Hematopoietic multipotent progenitor cell (in vitro differentiated cells): ENCODE data around the gene CCDC24. TPM values are rescaled to one million over a fixed set of nuclear protein-coding genes. Genes with fewer than 3 reads are reported as not detected.

ENCODE experiments used
- DNase-seq, 3 donors: peaks; one replicate each; pipeline ENCODE4 v3.0.0-alpha.2; 2011 to 2015; ENCODE audit warnings: low read depth in 2 of 3, low spot score in 2 of 3
- total RNA-seq: library from RNA; depleted of rRNA; stranded (reverse); fragments of >200 nt; gene quantifications from one replicate; pipeline ENCODE4 v1.2.3, GENCODE V29; 2012

The CCDC24 gene
- total RNA-seq, 1 donor = 4.6 TPM

DNA sequence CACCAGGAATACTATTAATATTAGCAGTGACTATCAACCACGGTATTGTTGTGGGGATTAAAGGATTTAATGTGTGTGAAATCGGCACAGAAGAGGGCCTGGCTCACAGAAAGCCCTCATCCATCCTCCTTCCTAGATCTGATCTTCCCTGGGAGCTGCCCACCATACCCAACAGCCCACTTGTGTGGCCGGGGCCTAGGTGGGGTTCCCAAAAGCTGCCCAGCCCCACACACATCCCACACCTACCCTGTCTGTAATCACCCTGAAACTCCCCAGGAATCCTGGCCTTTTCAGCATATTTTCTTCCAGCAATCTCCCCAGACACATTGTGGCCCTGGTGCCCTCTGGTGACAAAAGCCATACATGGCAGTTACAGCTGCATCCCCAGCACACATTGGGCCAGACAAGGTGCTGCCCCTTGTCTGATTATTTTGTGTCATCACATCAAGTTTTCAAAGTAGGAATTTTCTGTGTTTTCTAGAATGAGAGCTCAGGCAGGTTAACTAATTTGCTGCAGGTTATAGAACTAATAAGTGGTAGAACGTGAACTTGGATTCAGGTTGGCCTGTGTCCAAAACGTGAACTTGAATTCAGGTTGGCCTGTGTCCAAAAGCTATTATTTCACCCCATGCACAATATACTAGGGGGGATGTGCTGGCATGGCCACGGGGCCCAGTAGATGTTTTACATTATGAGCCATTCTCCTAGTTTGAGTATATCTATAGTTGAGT, 45.2 kb downstream of the CCDC24 start:
- peak in 2 of 3 donors; percentile 69 to 86 for DNase-seq

DNA sequence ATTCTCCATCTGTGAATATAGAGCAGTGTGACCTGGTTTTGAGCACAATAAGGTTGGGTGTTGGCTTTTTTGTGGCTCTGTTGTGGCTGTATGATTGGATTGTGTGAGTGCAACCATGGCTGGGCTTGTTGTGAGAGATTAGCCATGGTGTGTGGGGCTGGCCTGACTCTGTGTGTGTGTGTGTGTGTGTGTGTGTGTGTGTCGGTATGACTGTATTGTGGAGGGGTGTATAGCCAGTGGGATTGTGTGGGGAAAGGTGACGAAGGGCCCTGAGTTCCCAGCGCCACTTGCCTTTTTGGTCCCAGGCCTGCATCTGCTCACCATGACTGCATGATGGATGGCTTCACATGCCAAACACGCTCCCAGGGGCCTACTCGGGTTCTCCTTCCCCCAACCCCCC, 45.8 kb downstream of the CCDC24 start:
- no peak for DNase-seq

DNA sequence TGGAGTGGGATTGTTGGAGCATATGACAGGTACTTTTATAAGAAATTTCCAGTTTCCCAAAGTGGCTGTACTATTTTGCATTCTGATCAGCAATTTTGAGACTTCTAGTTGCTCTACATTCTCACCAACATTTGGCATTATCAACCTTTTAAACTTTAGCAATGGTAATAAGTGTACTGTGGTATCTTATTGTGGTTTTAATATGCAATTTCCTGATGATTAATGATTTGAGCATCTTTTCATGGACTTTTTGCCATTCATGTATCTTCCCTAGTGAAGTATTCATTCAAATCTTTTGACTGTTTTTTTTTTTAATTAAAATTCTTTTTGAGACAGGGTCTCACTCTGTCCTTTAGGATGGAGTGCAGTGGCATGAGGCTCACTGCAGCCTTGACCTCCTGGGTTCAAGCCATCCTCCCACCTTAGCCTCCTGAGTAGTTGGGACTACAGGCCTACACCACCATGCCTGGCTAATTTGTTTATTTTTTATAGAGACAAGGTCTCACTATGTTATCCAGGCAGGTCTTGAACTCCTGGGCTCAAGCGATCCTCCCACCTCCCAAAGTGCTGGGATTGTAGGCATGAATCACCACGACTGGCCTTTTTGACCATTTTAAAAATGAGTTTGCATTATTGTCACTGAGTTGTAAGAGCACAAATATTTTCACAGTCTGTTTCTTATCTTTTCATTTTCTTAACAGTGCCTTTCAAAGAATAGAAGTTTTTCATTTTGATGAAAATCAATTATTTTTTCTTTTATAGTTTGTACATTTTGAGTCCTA, 47.7 kb downstream of the CCDC24 start:
- no peak for DNase-seq

DNA sequence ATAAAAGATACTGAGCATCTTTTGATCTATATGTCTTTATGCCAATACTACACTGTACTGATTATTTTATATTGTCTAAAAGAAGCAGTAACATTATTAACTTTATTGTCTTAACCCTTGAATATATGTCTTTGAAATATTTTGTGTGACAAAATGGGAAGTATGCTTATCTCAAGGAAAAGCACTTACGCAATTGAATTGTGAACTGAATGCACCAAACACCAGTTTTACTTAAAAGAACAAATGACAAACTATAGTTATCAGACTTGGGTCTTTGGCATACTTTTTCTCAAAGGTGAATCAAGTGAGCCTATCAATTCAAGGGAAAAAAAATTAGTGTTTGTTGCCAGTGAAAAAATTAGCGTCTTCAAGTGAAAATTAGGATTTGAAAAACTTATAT, 49.0 kb downstream of the CCDC24 start:
- DNase-seq = no peak

DNA sequence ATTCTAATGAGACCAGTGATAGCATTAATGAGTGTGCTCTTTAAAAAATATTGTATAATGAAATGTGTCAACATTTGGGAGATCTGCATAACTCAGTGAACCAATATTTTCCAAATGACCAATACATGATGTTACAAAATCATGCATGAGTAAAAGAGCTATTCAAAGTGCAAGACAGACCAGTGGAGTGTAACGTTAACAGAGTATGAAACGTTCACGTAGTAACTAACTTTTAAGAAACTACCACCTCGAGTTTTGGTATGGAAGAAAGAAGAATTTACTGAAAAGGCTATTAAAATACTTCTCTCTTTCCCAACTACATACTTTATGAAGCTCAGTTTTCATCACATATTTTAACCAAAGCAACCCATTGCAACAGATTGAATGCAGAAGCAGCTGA, 49.4 kb downstream of the CCDC24 start:
- no peak for DNase-seq

DNA sequence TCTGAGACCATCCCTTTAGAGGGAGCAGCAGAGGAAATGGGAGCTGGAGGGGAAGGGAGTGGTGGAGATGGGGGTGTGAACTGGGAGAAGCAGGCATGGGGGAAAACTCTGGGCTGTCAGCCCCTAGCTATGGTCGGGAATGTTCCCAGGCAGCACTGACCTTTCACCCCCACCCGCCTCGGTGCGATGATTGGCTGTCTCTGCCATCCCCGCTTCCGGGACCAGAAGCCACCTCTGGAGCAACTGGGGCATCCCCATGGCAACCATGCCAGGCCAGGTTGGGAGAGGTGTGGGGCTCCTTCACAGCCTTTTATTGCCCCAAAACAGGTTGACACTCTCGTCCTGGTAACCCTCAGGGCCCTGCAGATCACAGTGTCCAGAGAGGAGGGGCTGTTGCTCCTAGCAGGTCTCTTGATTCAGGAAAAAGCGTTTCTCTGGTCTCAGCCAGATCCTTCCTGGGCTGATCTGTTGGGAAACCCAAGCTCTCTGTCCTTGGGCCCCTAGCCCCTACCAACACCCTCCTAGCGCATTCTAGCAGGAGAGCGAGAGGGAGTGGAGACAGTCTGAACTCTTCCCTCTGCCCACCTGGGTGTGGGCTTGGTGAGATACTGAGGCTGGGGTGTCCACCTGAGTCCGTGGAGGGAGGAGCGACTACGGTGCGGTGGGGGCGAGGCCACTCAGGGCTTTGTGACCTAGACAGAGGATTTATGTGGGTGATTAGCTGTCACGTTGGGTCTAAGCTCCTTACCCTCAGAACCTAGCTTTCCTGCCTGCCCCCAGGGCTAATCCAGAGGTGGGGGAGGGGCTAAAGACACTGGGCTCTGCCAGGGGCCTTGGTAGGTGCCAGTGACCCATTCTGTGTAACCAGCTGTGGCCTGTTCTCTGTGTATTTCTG, 52.0 kb downstream of the CCDC24 start:
- no peak for DNase-seq

DNA sequence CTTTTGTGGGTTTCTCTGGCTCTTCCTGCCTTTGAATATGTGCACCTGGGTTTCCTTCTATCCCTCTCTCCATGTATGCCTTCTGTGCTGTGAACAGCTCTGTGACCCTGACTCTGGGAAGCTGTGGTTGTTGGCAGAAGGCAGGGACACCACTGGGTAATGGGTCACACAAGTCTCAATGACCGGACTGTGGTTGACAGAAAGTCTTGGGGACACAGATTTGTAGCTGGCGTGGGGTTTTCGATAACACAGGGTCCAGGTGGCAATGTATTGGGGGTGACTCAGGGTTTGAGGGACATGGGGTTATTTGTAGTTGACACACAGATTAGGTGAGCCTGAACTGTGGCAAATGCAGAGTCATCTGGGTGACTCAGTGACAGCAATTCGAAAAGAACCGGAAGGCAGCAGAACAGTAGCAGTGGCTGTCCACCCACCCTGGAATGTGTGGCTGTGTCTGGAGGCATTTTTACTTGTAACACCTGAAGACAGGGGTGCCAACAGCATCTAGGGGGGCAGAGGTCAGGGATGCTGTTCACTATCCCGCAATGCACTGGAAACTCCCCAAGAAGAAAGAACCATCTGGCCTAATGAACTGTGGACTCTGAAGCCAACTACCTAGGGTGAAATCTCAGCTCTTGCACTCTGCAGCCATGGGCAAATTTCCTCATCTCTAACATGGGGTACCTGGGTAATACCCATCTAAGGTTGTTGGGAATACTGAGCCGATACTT, 52.8 kb downstream of the CCDC24 start:
- no peak for DNase-seq

DNA sequence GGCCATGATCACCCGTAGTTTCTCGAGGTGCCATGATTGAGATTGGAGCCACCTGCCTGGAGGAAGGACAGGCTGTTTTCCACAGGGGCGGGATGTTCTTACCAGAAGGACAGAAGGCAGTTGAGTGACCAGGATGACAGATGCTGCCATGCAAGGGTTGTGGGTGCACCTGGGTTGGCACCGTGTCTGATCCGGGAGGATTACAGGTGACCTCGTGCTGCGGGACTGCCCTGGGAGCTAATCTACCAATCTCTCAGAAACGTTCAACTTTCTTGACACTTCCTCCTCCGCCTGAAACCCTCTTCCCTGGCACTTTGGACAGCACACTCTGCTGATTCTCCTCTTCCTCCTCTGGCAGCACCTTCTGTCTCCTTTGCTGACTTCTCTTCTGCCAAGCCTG, 53.7 kb downstream of the CCDC24 start:
- no peak for DNase-seq

Other genes starting within 250 kb of the CCDC24 start
- gene ARTN, start 57.8 kb upstream of the CCDC24 start, total RNA-seq = 0.27 TPM
- 30.4 TPM for gene IPO13, start 44.6 kb upstream of the CCDC24 start, total RNA-seq
- gene DPH2, start 21.6 kb upstream of the CCDC24 start, total RNA-seq = 32.6 TPM
- 131 TPM for gene ATP6V0B, start 16.6 kb upstream of the CCDC24 start, total RNA-seq
- gene B4GALT2, start 12.4 kb upstream of the CCDC24 start, total RNA-seq = 42.5 TPM
- gene SLC6A9, start 39.9 kb downstream of the CCDC24 start, total RNA-seq = 0.81 TPM
- gene KLF17, start 127.2 kb downstream of the CCDC24 start, total RNA-seq = under 0.01 TPM
- not detected for gene KLF18, start 150.0 kb downstream of the CCDC24 start, total RNA-seq
- gene DMAP1, start 221.9 kb downstream of the CCDC24 start, total RNA-seq = 33.7 TPM